ENCODE results near the gene TNFAIP6.

DNA sequence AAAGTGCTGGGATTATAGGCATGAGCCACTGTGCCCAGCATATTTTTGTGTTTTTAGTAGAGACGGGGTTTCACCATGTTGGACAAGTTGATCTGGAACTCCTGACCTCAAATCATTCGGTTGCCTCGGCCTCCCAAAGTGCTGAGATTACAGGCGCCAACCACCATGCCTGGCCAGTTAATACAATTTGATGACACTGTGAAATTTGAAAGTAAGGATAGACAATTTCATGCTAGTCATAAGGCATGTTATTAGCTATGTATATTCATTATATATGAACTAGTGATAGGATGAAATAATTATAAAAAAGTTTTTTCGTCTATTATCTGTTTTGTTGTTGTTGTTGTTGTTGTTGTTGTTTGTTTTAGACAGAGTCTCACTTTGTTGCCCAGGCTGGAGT lies 43.8 kb downstream of the TNFAIP6 start:
- TF ChIP-seq EP300 (IDR thresholded peaks at IDR 0.05): no peak
- TF ChIP-seq, protein P1, sequence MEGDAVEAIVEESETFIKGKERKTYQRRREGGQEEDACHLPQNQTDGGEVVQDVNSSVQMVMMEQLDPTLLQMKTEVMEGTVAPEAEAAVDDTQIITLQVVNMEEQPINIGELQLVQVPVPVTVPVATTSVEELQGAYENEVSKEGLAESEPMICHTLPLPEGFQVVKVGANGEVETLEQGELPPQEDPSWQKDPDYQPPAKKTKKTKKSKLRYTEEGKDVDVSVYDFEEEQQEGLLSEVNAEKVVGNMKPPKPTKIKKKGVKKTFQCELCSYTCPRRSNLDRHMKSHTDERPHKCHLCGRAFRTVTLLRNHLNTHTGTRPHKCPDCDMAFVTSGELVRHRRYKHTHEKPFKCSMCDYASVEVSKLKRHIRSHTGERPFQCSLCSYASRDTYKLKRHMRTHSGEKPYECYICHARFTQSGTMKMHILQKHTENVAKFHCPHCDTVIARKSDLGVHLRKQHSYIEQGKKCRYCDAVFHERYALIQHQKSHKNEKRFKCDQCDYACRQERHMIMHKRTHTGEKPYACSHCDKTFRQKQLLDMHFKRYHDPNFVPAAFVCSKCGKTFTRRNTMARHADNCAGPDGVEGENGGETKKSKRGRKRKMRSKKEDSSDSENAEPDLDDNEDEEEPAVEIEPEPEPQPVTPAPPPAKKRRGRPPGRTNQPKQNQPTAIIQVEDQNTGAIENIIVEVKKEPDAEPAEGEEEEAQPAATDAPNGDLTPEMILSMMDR (IDR thresholded peaks at IDR 0.05): no peak
